Stimulated activated CD4-positive, alpha-beta T cell treated with anti-CD3 and anti-CD28 coated beads, Interleukin-1b, Interleukin-23, amount 100 ng/mL, for 1 hour (primary cell): ENCODE results near the gene ZMYND8.
A peak's percentile ranks its signal among the peaks of the same experiment; 100 is the strongest.
"Not testable (repeated sequence)": the region's sequence is repeated elsewhere in the genome, so short reads cannot be mapped to it uniquely, and the experiment has no call there.

Experiments
- DNase-seq, 2 donors: peaks; one replicate each; pipeline ENCODE4 v3.0.0-alpha.2; 2020; ENCODE audit warnings: low read depth in 2 of 2

ZMYND8 gene

DNA sequence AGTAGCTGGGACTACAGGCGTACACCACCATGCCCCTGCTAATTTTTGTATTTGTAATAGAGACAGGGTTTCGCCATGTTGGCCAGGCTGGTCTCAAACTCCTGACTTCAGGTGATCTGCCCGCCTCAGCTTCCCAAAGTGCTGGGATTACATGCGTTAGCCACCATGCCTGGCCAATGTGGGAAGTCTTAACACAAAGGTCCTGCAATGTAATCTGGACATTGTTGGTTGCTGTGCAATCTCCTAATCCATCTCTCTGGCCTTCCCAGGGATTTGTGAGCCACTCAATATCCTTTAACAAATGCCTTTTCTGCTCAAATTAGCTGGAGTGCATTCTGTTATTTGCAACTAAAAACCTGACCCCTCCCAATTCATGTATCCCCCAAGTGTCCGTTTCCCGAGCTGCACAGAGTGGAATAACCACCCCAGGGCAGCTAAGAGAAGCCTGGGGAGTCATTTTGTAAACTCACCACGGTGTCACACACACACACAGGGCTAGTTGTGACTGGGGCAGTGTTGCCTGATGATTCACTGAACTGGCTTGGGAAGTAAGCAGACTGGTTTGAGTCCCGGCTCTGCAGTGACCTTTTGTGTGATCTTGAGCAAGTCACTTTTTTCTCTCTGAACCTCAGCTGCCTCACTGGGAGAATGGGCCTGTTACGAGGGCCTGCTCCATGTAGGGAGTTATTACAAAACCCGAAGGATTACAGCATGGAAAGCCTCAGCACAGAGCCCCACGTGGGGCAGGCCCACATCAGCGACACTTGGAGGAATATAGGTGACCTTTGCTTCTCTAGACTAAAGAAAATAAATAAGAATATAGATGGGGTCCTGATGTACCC, 152.3 kb downstream of the ZMYND8 start:
- no peak for DNase-seq

DNA sequence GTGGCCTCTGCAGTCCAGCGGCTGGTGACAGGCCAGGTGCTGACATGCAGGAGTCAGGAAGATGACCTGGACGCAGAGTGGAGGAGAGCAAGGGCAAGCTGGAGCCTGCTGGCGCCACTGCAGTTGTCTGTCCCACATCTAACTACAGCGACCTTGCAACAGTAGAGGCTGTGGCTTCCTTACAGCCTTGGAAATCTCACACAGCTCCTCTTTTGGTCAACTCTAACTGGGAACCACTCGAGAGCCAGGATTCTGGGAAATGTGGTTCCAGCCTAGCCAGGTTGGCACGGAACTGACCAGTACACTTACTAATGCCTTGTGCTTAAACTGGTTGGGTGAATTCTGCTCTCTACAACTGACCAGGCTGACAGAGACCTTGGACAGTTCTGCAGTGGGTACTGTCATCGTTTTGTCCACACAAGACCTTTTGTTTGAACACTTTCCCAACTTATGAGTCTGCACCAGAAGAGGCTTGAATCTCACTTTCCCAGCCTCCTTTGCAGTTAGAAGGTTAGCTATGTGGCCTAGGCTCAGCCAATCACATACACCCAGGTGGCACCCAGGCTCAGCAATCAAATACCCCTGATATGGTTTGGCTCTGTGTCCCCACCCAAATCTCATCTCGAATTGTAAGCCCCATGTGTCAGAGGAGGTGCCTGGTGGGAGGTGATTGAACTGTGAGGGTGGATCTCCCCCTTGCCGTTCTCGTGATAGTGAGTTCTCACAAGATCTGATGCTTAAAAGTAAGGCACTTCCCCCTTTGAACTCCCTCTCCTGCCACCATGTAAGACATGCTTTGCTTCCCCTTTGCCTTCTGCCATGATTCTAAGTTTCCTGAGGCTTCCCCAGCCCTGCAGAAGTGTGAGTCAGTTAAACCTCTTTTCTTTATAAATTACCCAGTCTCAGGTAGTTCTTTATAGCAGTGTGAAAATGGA, 153.5 kb downstream of the ZMYND8 start:
- no peak for DNase-seq

DNA sequence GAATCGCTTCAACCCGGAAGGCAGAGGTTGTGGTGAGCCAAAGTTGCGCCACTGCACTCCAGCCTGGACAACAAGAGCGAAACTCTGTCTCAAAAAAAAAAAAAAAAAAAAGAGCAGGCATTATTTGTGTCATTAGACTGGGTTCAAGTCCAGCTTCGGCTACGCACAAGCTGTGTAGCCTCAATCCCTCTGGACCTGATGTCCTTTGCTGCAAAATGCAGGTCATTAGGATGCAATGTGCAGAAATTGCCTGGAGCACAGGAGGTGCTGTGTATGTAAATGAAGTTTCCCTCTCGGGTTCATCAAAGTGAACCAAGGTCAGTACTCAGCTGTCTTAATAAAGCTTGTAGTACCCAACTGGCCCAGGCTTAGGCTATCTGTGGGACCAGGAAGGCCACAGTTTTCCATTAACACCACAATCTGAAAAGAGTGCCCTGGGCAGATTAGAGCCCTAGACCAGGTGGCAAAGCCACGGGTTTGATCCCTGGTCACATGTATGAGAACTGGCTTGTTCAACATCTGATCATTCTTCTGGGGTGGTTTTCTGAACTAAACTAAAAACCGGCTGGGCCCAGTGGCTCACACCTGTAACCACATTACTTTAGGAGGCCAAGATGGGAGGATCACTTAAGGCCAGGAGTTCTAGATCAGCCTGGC, 155.3 kb downstream of the ZMYND8 start:
- DNase-seq = no peak

DNA sequence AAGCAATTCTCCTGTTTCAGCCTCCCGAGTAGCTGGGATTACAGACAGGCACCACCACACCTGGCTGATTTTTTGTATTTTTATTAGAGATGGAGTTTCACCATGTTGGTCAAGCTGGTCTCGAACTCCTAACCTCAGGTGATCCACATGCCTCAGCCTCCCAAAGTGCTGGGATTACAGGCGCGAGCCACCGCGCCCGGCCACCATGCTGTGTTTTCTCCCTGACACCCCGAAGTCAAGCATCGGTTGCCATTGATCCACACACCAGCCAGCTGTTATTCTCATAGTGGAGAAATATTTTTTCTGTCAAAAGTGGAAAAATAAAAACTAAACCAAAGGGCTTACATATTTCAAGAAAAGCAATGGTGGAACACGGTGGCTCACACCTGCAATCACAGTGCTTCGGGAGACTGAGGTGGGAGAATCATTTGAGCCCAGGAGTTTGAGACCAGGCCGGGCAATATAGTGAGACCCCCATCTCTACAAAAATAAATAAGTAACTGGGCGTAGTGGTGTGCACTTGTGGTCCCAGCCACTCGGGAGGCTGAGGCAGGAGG, 157.4 kb downstream of the ZMYND8 start:
- no peak for DNase-seq

DNA sequence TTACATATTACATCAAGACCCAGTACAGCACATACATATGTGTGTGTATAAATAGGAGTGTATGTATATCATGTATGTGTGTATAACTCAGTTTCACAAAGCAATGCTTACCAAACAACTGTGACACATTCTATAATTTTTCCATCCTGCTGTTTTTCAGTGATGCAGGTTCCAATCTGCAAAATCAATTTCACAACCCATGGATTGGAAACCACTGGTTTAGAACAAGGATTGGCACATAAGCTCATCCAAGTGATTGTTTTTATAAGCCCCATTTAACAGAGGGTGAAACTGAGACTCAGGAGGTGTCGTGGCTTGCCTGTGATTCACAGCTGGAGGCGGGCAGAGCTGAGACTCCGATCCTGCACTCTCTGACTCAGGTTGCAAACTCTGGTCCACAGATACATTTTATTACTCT, 158.2 kb downstream of the ZMYND8 start:
- no peak for DNase-seq

DNA sequence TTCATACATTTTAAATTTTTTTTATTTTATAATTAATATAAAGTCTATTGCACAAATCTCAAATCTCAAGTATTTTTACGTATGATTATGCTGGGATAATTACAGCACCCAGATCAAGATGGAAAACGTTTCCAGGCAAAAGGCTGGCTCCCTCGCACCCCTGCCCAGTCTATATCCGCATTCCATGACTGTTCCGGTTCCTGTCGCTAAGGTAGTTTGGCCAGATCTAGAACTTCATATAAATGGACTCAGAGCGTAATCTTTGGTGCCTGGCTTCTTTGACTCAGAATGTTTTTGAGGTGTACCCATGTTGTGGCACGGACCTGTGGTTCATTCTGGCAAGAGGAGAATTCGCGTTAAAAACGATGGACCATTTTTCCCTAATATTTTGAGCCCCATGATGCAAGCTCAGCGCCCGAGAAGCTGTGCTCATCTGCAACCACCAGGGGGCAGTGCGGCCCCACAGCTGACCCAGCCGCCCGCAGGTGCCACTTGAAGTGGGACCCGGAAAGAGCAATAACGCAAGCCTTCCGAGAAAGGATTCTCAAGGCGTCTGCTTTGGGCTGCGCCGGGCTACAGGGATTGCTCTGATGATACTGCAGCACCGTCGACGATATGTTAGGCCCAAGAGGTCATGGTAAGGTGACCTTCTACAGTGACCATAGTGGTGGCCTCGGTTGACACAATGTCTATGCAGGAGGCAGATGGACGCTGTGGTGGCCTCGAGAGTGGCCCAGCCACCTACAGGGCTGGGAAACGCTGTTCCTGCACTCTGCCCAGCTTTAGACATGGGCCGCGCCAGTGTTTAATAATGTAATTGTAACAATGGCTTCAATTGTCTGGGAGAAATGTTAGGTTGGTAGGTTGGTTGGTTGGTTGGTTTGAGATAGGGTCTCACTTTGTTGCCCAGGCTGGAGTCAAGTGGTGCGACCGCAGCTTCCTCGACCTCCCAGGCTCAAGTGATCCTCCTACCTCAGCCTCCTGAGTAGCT, 160.1 kb downstream of the ZMYND8 start:
- peak; percentile 36 to 62 for DNase-seq

DNA sequence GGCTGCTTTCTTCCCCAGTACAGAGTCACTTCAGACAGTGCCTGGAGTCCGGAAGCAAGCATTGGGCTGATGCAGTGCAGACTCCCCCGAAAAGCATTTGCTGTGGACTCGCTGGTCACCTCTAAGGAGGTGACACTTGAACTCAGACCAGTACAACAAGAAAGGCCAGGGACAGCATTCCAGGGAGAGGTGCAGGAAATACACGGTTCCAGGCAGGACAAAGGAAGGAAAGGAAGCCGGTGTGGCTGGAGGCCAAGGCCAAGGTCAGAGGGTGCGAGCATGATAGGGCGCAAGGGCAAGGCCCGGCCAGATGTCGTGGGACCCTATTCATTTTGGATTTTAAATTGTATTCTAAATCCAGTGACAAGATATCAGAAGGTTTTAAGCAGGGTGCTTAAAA, 160.9 kb downstream of the ZMYND8 start:
- DNase-seq = no peak

DNA sequence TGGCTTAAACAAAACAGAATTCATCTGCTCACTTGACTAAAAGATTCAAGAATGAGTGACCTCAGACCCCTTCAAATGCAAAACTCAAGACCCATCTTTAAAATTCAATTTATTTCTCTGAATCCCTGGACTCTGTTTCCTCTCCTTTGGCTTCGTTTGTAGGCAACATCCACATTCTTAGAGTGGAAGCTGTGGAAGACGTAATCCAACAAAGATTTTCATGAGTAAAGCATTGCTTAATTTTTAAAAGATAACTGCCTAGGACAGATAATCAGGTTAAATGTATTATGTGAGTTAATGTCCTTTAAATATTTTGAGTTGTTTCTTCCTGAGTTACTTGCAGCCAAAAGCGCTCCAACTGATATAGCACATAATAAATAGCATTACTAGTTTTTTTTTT, 164.5 kb downstream of the ZMYND8 start:
- DNase-seq = no peak

DNA sequence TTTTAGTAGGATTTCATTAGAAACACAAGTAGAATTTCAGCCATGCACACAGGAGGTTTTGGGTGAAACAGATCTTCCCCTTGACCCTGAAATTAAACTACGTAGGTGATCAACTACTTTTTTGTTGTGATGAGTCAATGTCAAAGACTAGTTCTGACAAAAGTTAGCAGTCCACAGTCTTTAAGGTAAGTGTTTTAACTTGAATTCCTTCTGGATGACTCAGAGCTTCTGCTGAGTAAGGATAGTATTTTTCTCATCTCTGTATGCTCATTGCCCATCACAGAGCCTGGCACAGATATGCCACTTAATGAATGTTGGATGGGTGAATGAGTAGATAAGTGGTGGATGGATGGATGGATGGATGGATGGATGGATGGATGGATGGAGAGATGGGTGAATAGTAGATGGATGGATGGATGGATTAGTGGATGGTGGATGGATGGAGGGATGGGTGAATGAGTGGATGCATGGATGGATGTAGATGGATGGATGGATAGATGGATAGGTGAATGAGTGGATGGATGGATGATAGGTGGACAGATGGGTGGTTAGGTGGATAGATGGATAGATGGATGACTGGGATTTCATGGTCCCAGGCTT, 165.3 kb downstream of the ZMYND8 start:
- no peak for DNase-seq

DNA sequence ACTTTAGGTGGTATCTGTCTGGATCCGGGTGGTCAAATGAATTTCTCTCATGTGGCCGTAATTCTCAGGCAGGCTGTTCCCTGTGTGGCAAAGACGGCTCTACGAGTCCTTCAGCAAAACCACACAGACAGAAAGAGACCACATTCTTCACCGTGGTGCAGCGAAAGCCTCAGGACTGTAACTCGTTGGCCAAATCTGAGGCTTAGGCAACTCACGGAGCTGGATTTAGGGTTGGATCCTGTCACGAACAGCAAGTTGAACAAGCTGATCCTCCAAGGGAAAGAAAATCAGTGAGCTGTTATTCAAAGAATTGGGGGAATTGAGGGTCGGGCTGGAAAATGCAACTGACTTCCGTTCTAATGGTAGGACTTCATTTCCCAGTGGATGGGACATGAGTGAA, 167.4 kb downstream of the ZMYND8 start:
- no peak for DNase-seq

DNA sequence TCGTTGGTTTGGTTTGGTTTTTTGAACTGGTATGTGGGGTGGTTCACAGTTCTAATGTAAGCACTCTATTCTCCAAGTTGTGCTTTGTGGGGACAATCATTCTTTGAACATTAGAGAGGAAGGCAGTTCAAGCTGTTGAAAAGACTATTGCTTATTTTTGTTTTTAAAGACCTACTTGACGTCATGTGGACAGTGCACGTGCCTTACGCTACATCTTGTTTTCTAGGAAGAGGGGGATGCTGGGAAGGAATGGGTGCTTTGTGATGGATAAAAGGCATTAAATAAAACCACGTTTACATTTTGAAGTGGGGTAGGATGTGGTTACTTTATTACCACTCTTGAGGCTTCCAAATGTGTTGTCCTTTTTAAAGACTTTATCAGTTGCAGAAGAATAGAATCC, 168.0 kb downstream of the ZMYND8 start:
- DNase-seq = no peak

DNA sequence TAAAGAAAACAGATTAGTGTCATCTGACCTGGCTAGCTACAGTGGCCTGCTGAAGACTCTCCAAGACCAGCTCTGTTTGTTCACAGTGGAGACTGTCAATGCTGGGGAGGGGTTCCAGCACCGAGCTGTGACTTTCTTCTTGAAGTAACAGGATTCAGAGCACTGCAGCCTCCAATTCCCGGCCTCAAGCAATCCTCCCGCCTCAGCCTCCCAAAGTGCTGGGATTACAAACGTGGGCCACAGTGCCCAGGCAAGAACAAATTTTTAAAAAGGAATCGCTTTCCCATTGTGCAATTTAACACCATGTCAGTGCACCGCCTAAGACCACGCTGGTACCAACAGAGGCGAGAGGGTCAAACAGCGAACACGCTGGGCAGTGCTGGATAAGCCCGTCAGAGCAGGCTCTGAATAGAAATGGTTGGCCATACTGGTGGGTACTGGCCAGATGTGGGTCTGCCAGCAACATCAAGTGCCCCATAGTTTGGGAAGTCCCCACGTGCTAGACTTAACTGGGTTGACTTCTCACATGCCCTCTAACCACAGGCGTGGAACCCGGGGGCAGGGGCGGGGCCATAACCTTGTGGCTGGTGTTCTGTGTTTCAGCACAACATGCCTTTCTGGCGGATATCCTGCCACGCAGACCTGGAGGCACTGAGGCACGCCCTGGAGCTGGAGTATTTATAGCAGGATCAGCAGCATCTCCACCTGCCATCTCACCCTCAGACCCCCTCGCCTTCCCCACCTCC, 168.9 kb downstream of the ZMYND8 start:
- no peak for DNase-seq

DNA sequence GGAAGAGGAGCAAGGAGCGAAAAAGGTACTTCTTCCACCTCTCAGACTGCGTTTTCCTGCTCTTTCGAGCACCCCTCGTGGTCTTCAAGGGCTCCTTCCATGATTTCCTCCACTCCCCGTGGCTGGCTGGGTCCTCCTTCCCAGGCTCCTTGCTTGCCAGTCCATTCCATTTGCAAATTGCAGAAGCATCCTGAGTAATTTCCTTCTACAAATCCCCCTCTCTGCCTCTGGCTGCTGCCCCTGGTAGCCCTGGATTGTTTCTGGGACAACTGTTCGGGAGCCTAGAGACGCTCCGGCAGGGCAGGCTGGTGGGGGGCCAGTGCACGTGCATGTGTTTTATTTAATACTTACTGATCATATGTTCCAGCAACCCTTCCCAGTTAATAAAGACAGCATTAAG, 173.1 kb downstream of the ZMYND8 start:
- DNase-seq = no peak

DNA sequence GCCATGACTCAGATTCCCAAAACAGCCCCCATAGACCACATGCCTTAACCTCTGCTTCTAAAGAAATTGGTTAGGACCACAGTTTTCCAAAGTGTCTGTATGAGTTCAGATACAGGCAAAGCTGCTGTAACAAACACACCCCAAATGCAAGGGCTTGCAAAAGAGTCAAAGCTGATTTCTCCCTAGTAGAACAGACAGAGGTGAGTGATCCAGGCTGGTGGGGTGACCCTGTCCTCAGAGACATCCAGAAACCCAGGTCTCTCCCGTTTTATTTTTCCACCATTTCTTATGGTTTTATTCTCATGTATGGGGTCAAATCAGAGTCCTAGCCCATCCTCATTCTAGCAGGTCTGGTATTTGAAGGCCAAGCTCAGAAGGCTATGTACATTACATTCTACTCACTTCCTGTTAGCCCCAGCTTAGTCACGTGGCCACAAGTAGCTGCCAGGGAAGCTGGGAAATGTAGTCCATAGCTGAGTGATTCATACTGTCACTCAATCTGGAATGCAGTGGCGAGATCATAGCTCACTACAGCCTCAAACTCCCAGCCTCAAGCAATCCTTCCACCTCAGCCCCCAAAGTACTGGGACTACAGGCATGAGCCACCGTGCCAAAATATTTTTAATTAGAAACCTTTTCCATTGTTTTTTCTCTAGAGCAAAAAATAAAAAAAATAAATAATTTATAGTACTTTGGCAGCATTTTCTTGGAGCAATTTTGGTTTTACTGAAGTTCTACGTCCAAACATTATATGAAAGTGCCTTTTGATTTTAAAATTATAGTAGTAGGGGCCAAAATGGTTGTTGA, 175.2 kb downstream of the ZMYND8 start:
- DNase-seq = no peak

DNA sequence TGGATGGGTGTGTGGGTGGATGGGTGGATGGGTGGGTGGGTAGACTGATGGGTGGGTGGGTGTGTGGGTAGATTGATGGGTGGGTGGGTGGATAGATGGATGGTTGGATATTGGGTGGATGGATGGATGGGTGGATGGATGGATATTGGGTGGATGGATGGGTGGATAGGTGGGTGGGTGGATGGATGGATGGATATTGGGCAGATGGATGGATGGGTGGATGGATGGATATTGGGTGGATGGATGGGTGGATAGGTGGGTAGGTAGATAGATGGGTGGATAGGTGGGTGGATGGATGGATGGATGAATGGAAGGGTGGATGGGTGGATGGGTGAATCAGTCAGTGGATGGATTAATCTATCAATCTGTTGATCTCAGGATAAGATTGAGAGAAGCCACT, 177.2 kb downstream of the ZMYND8 start:
- DNase-seq = no peak

DNA sequence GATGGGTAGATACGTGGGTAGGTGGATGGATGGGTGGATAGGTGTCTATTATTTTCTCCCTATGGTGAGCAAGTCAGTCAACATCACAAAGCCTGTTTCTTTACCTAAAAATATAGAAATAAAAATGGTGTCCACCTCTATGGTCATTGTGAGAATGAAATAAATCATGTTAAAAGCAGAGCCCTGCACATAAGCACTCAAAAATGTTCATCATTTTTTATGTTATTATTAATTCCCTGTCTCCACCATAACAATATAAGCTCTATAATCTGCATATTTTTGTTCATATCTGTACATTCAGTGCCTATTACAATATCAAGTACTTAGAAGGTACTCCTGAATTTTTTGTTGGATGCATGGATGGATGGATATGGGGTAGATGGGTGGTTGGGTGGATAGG, 177.6 kb downstream of the ZMYND8 start:
- no peak for DNase-seq

DNA sequence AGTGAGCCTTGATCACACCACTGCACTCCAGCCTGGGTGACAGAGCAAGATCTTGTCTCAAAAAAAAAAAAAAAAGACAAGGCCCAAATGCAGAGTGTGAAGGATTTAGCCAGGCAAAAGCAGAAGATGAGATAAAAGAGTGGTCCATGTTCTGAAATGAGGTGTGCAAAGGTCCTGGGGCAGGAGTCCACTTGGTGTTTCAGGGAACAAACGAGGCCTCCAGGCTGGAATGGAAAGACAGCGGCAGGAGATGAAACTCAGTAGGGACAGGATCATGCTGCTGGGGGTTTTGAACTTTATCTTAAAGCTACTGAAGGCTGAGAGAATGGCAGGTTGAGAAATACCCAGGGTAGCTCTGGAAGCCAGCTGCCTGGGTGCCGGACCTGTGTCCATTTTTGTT, 178.2 kb downstream of the ZMYND8 start:
- no peak for DNase-seq

DNA sequence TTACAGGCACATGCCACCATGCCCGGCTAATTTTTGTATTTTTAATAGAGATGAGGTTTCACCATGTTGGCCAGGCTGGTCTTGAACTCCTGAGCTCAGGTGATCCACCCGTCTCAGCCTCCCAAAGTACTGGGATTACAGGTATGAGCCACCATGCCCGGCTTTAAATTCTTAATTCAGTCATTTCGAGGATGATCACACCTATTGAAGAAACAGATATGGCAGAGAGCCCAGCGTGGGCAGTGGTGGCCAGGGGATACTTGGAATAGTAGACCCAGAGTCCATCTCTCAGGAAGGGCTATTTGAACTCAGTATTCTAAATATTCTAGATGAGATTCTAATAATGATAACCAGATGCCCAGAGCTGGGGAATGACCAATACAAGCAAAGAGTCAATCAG, 180.3 kb downstream of the ZMYND8 start:
- not testable (repeated sequence) for DNase-seq

DNA sequence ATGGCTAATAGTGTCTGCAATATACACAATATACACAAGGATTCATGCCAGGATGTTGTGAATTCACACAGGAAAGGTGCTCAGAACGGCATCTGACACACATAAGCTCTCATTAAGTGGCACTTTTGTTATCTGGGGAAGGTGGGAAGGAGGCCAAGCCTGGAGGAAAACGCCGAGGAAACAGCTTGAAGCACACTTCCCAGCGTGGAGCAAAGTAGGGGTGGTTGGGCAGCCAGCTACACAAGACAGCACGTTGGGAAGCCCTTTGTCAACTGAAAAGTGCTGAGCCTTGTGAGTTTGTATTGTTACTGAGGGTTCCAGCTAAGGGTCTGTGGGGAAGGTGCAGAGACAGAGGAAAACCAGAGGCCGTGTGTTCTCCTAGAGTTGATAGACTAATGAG, 181.0 kb downstream of the ZMYND8 start:
- no peak for DNase-seq
